Omental fat pad (tissue), 4 donors: ENCODE data around the gene CD164L2. TPM values are rescaled to one million over a fixed set of nuclear protein-coding genes. Genes with fewer than 3 reads are reported as not detected.

Source experiments
- ATAC-seq: fragments of 150-250 bp; one replicate; pipeline ENCODE4 v1.9.1; 2016; ENCODE audit warnings: mild to moderate bottlenecking, moderate library complexity; ENCODE audit not compliant: low FRiP score
- DNase-seq: peaks from one replicate; pipeline ENCODE4 v3.0.0-alpha.2; 2019; ENCODE audit warnings: low spot score
- total RNA-seq, 4 donors: library from RNA; depleted of rRNA; stranded (reverse); fragments of >200 nt; gene quantifications; one replicate each; pipeline ENCODE4 v1.1.0, GENCODE V29; 2016
- TF ChIP-seq, protein P1 (sequence below), 3 donors: fragments of 450-650 bp; IDR thresholded peaks; one replicate each; pipeline ENCODE4 v1.5.1; 2016 to 2017; ENCODE audit warnings: antibody characterized with exemption in 3 of 3, mild to moderate bottlenecking in 3 of 3, moderate library complexity in 2 of 3

The CD164L2 gene
- total RNA-seq, 4 donors from 2014 or later, result not detected

GRCh38 chr1:27343639-27344025 is 39.5 kb downstream of the CD164L2 start:
- TF ChIP-seq, protein P1, sequence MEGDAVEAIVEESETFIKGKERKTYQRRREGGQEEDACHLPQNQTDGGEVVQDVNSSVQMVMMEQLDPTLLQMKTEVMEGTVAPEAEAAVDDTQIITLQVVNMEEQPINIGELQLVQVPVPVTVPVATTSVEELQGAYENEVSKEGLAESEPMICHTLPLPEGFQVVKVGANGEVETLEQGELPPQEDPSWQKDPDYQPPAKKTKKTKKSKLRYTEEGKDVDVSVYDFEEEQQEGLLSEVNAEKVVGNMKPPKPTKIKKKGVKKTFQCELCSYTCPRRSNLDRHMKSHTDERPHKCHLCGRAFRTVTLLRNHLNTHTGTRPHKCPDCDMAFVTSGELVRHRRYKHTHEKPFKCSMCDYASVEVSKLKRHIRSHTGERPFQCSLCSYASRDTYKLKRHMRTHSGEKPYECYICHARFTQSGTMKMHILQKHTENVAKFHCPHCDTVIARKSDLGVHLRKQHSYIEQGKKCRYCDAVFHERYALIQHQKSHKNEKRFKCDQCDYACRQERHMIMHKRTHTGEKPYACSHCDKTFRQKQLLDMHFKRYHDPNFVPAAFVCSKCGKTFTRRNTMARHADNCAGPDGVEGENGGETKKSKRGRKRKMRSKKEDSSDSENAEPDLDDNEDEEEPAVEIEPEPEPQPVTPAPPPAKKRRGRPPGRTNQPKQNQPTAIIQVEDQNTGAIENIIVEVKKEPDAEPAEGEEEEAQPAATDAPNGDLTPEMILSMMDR (IDR thresholded peaks at IDR 0.05), result no peak
- DNase-seq (no peak), ATAC-seq (no peak)

DNA sequence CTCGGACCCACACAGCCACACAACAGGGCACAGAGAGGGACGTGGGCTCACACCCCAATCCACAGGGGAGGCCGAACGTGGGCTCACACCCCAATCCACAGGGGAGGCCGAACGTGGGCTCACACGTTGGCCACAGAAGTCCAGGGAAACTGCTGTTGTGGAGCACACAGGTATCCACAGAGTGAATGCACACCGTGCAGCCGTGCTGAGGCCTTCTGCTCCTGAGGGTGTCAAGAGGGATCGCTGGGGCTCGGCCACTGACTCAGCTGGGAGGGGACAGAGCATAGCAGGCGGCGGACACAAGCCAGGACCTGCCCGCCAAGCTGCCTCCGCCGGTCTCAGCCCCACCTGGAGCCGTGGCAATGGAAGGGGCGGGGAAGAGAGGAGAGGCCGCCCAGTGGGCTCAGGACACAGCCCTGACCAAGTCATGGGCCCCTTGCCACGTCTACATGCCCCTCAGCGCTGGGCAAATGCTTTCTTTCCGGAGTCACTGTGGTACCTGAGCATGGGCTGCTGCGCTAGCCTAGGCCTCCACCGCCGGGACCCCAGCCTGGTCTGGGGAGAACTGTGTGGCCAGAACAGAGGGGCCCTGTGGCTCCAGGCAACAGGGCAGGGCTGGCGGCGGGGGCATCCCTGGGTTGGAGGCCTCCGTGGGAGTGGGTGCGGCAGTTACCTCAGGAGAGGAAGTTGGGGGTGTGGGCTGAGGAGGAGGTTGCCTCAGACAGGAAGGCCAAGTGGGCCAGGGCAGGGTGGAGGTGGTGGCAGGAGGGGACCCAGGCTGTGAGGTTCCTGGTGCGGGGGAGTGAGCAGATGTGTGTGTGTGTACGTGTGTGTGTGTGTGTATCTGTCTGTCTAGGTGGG is 40.1 kb downstream of the CD164L2 start:
- TF ChIP-seq, protein P1 (IDR thresholded peaks at IDR 0.05), result no peak
- no peak for ATAC-seq
- no peak for DNase-seq

- DNase-seq (no peak), ATAC-seq (no peak)
- TF ChIP-seq, protein P1 (IDR thresholded peaks at IDR 0.05), result no peak
Observed at GRCh38 chr1:27342391-27342777, 40.7 kb downstream of the CD164L2 start.

DNA sequence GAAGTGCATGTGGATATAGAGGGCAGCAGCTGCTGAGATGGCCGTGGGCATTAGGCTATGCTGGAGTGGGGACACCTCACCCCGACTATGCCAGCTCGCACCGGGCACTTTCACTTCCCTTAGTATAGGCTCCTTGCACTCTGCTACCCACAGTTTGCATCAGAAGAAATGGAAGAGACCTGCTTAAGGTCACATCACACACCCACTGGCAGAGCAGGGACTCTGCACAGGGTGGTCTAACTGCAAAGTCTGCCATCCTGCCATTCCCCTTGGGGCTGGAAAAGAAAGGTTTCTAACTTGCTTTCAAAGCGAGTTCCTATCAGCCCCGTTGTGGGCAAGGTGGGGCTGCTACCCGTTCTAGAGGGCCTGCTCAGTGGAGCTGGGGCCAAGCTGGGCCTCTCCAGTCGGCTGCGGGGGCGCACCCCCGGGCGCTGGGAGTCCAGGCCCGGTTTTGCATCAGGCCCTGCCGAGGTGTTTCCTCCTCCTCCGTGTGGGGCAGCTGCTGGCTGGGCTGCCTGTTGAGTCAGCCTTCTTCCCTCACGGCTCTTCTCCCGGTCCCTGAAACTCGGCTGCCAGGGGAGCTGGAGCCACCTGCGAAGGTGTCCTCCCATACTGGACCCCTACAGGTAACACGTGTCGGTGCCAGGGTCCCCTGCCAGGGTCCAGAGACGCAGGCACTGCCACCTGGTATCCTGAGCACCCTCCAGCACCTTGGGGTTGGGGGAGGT is 41.4 kb downstream of the CD164L2 start, which contains the start of gene SYTL1:
TSS of gene SYTL1 (plus strand) at position 498 of the 728 bp plus-strand sequence. CDS start 3,313 bp downstream, outside the sequence.
- TF ChIP-seq, protein P1 (IDR thresholded peaks at IDR 0.05), result no peak
- no peak for DNase-seq
- ATAC-seq, result peak; percentile 54

GRCh38 chr1:27339213-27339612 is 43.9 kb downstream of the CD164L2 start:
- DNase-seq (no peak), ATAC-seq (no peak)
- TF ChIP-seq, protein P1 (IDR thresholded peaks at IDR 0.05), result no peak

GRCh38 chr1:27338751-27339150 is 44.4 kb downstream of the CD164L2 start:
- ATAC-seq, result no peak
- TF ChIP-seq, protein P1 (IDR thresholded peaks at IDR 0.05), result no peak
- DNase-seq, result no peak
